Panc1 (cell line): ENCODE measurements around the gene SUCLA2. TPM values are rescaled to one million over a fixed set of nuclear protein-coding genes. Genes with fewer than 3 reads are reported as not detected.

Source experiments
- ATAC-seq: fragments of 200-7000 bp; cut with Tn5 transposase; 2 replicates; pipeline ENCODE4 v1.9.1; 2020; ENCODE audit warnings: mild to moderate bottlenecking, moderate library complexity
- BruUV-seq: library from RNA; stranded (reverse); fragments of 400-500 nt; replicated peaks from 2 replicates; lab custom pipeline; 2021; lab: Mats Ljungman, UMichigan
- CTCF ChIA-PET: fragments of 300-600 bp; sonication (Branson Sonifier 250); formaldehyde crosslinking; loops from one replicate; lab custom pipeline; 2022; ENCODE audit warnings: antibody characterized with exemption; lab: Charles Lee
- POLR2A ChIA-PET: fragments of 300-600 bp; sonication (Branson Sonifier 250); formaldehyde crosslinking; loops from one replicate; lab custom pipeline; 2022; ENCODE audit warnings: antibody characterized with exemption; lab: Charles Lee
- DNase-seq: peaks from one replicate; pipeline ENCODE4 v3.0.0-alpha.2; 2010; ENCODE audit warnings: low read depth, low spot score
- H3K27ac ChIP-seq: 2 replicates; pipeline ENCODE4 v1.5.1; 2011; ENCODE audit warnings: mild to moderate bottlenecking, low read length, inconsistent platforms
- H3K27me3 ChIP-seq: fragments of 200-500 bp; sonication (Bioruptor generic); 2 replicates; pipeline ENCODE4 v1.6.0; 2014; ENCODE audit warnings: low read length, inconsistent platforms; ENCODE audit not compliant: control insufficient read depth, insufficient read depth
- H3K36me3 ChIP-seq: fragments of 200-500 bp; sonication (Bioruptor generic); 2 replicates; pipeline ENCODE4 v1.5.1; 2014; ENCODE audit warnings: inconsistent platforms, mild to moderate bottlenecking, low read length, moderate library complexity; ENCODE audit not compliant: control insufficient read depth, insufficient read depth
- H3K4me1 ChIP-seq: 2 replicates; pipeline ENCODE4 v1.5.1; 2011; ENCODE audit warnings: inconsistent platforms, mild to moderate bottlenecking, low read length, moderate library complexity; ENCODE audit not compliant: control insufficient read depth, insufficient read depth
- H3K4me3 ChIP-seq, 2 experiments: 2 replicates each; pipeline ENCODE4 v1.5.1; 2011 to 2012; ENCODE audit warnings: low read depth in 2 of 2, low read length in 2 of 2, mild to moderate bottlenecking in 2 of 2, inconsistent platforms in 1 of 2, moderate library complexity in 1 of 2
- H3K9me3 ChIP-seq: fragments of 200-500 bp; sonication (Bioruptor generic); 2 replicates; pipeline ENCODE4 v1.5.1; 2014; ENCODE audit warnings: low read depth, mild to moderate bottlenecking, inconsistent platforms, low read length, moderate library complexity; ENCODE audit not compliant: control insufficient read depth, insufficient read depth
- POLR2AphosphoS5 ChIP-seq: IDR thresholded peaks from 2 replicates; pipeline ENCODE4 v1.6.1; 2012; ENCODE audit warnings: mild to moderate bottlenecking, low read depth, low read length, moderate library complexity
- SIN3A ChIP-seq: IDR thresholded peaks from 2 replicates; pipeline ENCODE4 v1.6.1; 2012; ENCODE audit warnings: low read depth, mild to moderate bottlenecking, low read length, moderate library complexity, borderline replicate concordance; ENCODE audit not compliant: insufficient read depth
- TCF7L2 ChIP-seq: IDR thresholded peaks from 2 replicates; pipeline ENCODE4 v1.6.1; 2011; ENCODE audit warnings: mild to moderate bottlenecking, low read depth, low read length, inconsistent platforms
- in situ Hi-C: cut with HindIII; loops from 2 replicates; pipeline ENCODE4 v1.10.0; 2016; ENCODE audit warnings: low sequenced_read_pairs, low pct_unique_long_range_greater_than_20kb
- intact Hi-C: fragments of 100-400 bp; cut with micrococcal nuclease; formaldehyde crosslinking; loops from one replicate; pipeline ENCODE4 v1.10.0; 2022; ENCODE audit not compliant: unreplicated experiment
- total RNA-seq: library from RNA; stranded (reverse); gene quantifications from one replicate; pipeline ENCODE4 v1.2.1, GENCODE V29; 2021; ENCODE audit not compliant: unreplicated experiment
- TF ChIP-seq, protein P1 (sequence below): fragments of 450-650 bp; IDR thresholded peaks from 2 replicates; pipeline ENCODE4 v1.5.1; 2017; ENCODE audit warnings: mild to moderate bottlenecking
- TF ChIP-seq, protein P2 (sequence below), 2 experiments: IDR thresholded peaks; 2 replicates each; pipeline ENCODE4 v1.6.1; 2011 to 2012; ENCODE audit warnings: low read depth in 2 of 2, control low read depth in 1 of 2, low read length in 1 of 2, mild to moderate bottlenecking in 1 of 2, moderate library complexity in 1 of 2; ENCODE audit not compliant: insufficient read depth in 1 of 2

The SUCLA2 gene
- total RNA-seq, 1 experiment from 2014 or later, result 28.1 TPM

DNA sequence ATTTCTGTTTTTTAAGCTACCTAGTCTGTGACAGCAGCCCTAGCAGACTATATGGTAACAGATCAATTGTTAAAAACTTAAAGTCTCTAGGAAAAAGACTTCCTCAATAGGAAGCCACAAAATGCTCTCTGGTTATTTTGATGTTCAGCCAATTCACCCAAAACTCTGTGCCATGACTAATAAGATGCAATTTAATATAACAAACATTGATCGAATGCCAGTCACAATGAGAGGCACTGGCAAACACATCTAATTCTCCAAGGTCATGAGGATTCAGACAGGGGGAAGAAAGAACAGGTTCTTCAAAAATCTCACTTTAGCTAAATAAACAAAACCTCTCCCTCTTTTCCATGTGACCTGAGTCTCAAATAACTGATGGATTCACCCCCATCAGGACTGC, 107.5 kb downstream of the SUCLA2 start:
- no peak overlapping the region for H3K27ac ChIP-seq
- POLR2A ChIA-PET, result no interaction called here
- TF ChIP-seq POLR2AphosphoS5 (no peak), SIN3A (no peak), TCF7L2 (no peak)
- TF ChIP-seq, protein P1, sequence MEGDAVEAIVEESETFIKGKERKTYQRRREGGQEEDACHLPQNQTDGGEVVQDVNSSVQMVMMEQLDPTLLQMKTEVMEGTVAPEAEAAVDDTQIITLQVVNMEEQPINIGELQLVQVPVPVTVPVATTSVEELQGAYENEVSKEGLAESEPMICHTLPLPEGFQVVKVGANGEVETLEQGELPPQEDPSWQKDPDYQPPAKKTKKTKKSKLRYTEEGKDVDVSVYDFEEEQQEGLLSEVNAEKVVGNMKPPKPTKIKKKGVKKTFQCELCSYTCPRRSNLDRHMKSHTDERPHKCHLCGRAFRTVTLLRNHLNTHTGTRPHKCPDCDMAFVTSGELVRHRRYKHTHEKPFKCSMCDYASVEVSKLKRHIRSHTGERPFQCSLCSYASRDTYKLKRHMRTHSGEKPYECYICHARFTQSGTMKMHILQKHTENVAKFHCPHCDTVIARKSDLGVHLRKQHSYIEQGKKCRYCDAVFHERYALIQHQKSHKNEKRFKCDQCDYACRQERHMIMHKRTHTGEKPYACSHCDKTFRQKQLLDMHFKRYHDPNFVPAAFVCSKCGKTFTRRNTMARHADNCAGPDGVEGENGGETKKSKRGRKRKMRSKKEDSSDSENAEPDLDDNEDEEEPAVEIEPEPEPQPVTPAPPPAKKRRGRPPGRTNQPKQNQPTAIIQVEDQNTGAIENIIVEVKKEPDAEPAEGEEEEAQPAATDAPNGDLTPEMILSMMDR, result no peak
- TF ChIP-seq, protein P2, sequence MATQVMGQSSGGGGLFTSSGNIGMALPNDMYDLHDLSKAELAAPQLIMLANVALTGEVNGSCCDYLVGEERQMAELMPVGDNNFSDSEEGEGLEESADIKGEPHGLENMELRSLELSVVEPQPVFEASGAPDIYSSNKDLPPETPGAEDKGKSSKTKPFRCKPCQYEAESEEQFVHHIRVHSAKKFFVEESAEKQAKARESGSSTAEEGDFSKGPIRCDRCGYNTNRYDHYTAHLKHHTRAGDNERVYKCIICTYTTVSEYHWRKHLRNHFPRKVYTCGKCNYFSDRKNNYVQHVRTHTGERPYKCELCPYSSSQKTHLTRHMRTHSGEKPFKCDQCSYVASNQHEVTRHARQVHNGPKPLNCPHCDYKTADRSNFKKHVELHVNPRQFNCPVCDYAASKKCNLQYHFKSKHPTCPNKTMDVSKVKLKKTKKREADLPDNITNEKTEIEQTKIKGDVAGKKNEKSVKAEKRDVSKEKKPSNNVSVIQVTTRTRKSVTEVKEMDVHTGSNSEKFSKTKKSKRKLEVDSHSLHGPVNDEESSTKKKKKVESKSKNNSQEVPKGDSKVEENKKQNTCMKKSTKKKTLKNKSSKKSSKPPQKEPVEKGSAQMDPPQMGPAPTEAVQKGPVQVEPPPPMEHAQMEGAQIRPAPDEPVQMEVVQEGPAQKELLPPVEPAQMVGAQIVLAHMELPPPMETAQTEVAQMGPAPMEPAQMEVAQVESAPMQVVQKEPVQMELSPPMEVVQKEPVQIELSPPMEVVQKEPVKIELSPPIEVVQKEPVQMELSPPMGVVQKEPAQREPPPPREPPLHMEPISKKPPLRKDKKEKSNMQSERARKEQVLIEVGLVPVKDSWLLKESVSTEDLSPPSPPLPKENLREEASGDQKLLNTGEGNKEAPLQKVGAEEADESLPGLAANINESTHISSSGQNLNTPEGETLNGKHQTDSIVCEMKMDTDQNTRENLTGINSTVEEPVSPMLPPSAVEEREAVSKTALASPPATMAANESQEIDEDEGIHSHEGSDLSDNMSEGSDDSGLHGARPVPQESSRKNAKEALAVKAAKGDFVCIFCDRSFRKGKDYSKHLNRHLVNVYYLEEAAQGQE (IDR thresholded peaks at IDR 0.05; ENCODE audit: insufficient read depth in 1 of 2, low read depth in 2 of 2, low read length in 1 of 2), result no peak
- ATAC-seq (no peak), DNase-seq (no peak)
- CTCF ChIA-PET, result no interaction called here
- no peak overlapping the region for H3K4me3 ChIP-seq
- no TSS peak for BruUV-seq
- in situ Hi-C loops, result no loop called here
- no peaks in the 10 kb centered on the region for H3K27me3 ChIP-seq
- no peaks in the 10 kb centered on the region for H3K4me1 ChIP-seq
- H3K9me3 ChIP-seq, result no peaks in the 10 kb centered on the region
- H3K36me3 ChIP-seq, result no peaks in the 10 kb centered on the region
- intact Hi-C loops, result no loop called here

Other genes starting within 250 kb of the SUCLA2 start
- gene NUDT15, start 36.5 kb upstream of the SUCLA2 start, total RNA-seq, result 18.9 TPM
- gene MED4, start 93.8 kb upstream of the SUCLA2 start, total RNA-seq, result 26.5 TPM
- gene ITM2B, start 231.9 kb upstream of the SUCLA2 start, total RNA-seq, result 156 TPM